GM12892 (cell line): Measurements from ENCODE around the gene RAB31.

Experiments used
- DNase-seq: peaks from one replicate; pipeline ENCODE4 v3.0.0; 2011; ENCODE audit not compliant: insufficient read length
- FAIRE-seq: peaks from 2 replicates; lab custom pipeline; 2011; peaks lifted over from hg19 to GRCh38; lab: Jason Lieb, UNC
- POLR2A ChIP-seq: IDR thresholded peaks from 2 replicates; pipeline ENCODE4 v1.6.1; 2011; ENCODE audit warnings: low read depth, low read length, control low read depth
- POLR2AphosphoS5 ChIP-seq: IDR thresholded peaks from 2 replicates; pipeline ENCODE4 v1.6.1; 2011; ENCODE audit warnings: low read depth, low read length, control low read depth
- TAF1 ChIP-seq: IDR thresholded peaks from 2 replicates; pipeline ENCODE4 v1.6.1; 2011; ENCODE audit warnings: low read depth, mild to moderate bottlenecking, control low read depth, low read length, borderline replicate concordance

RAB31 gene

DNA sequence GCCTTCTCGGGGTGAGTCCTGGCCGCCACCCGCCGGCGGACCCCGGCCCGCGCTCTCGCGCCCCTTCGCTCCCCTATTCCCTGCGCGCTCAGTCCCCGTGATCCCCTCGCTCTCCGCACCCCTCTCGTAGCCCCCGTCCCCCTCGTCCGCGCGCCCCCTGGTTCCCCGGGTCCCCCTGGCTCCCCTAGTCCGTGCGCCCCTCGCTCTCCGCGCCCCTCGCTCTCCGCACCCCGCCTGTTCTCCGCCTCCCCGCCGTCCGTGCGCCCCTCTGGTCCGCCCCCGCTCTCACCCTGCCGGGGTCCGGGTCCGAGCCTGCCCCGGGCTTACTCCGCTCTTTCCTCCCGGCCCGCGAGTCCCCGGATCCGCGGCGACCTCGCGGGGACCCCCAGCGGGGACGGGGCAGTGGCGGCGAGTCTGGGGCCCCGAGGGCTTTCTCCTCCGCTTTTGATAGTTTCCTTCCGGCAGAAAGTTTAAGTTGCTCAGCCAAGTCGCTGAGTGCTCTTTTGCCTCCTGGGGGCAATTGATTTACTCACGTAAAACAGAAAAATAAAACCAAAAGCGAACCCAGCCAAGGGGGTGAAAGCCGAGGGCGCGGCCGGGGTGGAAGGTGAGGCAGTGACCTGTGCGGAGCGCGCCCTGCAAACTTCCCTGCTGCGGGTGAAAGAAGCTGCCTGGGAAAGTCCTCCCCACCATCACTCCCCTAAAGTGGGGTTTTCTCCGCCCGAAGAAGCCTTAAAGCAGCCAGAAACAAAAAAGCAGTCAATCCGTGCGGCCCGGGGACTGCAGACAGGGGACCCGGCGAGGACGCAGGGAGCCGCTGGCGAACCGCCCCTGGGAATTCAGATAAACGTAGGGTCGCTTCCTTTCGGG lies 568 bp downstream of the RAB31 start:
- no peak for TF ChIP-seq TAF1
- no peak for TF ChIP-seq POLR2AphosphoS5
- no peak for TF ChIP-seq POLR2A
- FAIRE-seq (peak; percentile 44), DNase-seq (peak; percentile 33)

- TF ChIP-seq POLR2AphosphoS5 (no peak), POLR2A (no peak), TAF1 (no peak)
- no peak for DNase-seq
- FAIRE-seq = no peak
These were observed 1.3 kb downstream of the RAB31 start for GRCh38 chr18:9709304-9709877.

DNA sequence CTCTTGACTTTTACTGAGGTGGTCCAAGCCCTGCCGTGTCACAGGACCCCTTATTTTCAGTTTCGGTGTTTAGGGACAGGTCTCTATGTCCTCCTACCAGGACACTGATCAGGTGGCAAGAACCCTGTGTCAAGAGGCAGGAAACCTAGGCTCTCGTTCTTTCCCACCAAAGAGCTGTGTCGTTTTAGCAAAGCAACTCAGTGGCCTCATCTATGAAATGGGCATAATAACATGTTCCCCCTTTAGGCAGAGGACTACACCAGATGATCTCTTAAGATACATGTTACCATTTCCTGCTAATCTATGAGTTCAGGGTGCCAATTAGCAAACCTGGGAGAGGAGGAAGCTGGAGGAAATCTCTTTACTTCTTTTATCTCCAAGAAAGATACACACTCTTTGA lies 1.9 kb downstream of the RAB31 start:
- DNase-seq = no peak

DNA sequence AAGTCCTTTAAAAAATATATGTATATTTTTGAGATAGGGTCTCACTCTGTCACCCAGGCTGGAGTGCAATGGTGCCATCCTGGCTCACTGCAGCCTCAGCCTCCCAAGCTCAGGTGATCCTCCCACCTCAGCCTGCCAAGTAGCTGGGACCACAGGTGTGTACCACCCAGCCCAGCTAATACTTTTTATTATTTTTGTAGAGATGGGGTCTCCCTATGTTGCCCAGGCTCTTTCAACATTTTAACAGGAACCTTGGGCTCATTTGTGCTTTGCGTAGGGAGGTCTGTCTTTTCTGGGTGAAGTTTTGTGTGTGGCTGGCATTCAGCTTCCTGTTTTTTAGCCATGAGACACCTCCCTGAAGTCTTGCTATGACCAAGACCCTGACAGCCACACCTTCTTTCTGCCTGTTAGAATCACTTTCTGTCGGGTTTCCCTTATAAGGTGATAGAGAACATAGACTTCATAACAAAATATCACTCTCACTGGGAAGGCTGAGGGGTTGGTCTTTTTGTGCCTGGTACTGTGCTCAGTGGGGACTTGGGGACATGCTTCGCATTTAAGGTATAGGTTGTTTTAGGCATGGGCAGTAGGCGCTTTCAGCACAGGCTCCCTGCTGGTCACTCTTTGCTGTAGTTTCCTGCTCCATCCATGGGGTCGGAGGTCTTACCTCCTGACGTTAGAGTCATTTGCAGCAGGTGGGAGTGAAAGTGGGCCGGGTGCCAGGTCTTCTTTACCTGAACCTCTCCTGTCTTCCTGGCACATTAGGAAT lies 3.4 kb downstream of the RAB31 start:
- TF ChIP-seq POLR2A (peak; percentile 69), POLR2AphosphoS5 (0 out of 2 replicates have a peak, but pooled peaks have one; percentile 32), TAF1 (0 out of 2 replicates have a peak, but pooled peaks have one; percentile 55)
- DNase-seq (peak; percentile 48), FAIRE-seq (no peak)

More for the DNA sequence above, 1.9 kb downstream of the RAB31 start:
- no peak for TF ChIP-seq TAF1
- TF ChIP-seq POLR2AphosphoS5 = no peak
- no peak for FAIRE-seq

DNA sequence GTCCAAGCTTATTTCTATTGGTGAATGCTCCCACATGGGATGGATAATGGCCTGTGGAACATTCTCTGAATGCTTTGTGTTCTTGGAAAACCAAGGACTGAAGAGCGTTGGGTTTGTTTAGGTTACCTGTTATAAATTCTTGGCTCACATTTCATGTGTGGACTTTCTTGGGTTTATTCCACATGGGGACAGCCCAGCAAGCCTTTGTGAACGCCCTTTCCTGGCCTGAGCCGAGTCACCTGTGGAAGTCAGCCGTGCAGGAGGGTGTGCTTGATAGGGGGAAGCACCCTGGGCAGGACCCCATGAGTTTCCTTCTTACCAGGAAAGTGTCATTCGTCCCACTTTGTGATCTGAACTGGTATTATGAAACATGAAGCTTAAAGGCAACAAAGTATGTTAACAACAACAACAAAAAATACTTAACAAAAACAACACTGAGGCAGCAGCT lies 4.1 kb downstream of the RAB31 start:
- DNase-seq (no peak), FAIRE-seq (no peak)
- no peak for TF ChIP-seq POLR2AphosphoS5
- no peak for TF ChIP-seq TAF1
- TF ChIP-seq POLR2A = no peak

DNA sequence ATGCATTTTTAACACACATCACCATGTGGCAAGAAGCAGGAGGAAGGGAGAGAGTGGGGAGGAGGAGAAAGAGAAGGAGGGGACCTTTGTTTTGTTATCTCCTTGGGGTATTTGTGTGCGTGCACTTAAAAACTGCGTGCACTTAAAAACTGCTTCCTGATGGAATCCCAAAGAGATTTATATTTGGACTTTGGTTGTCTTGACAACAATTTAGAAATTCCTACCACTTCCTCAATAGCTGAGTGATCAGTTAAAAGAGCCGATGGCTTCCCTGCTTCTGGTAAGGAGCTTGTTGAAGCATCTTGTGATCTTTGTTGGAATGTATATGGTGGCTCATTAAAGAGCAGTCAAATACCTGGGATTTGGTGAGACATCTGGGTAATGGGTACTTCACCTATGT lies 4.5 kb downstream of the RAB31 start:
- FAIRE-seq (no peak), DNase-seq (no peak)
- TF ChIP-seq POLR2A (no peak), TAF1 (no peak), POLR2AphosphoS5 (no peak)

- TF ChIP-seq POLR2AphosphoS5 = no peak
- no peak for TF ChIP-seq TAF1
- TF ChIP-seq POLR2A = no peak
- no peak for FAIRE-seq
These were observed 6.4 kb downstream of the RAB31 start for GRCh38 chr18:9714266-9715087.

DNA sequence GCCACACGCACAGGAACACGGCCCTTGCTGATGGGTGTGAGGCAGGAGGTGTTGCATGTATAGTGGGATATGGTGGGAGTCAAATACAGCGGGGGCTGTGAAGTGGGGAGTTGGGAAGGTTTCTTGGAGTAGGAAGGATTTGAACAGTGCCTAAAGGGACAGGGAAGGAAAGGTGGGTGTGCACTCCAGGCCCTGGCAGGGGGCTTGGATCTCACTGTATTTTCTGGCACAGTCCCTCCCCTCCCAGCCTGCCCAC lies 6.9 kb downstream of the RAB31 start:
- TF ChIP-seq POLR2AphosphoS5 (no peak), POLR2A (no peak), TAF1 (no peak)
- no peak for FAIRE-seq
- no peak for DNase-seq

More at GRCh38 chr18:9714266-9715087, 6.4 kb downstream of the RAB31 start:
- no peak for DNase-seq

DNA sequence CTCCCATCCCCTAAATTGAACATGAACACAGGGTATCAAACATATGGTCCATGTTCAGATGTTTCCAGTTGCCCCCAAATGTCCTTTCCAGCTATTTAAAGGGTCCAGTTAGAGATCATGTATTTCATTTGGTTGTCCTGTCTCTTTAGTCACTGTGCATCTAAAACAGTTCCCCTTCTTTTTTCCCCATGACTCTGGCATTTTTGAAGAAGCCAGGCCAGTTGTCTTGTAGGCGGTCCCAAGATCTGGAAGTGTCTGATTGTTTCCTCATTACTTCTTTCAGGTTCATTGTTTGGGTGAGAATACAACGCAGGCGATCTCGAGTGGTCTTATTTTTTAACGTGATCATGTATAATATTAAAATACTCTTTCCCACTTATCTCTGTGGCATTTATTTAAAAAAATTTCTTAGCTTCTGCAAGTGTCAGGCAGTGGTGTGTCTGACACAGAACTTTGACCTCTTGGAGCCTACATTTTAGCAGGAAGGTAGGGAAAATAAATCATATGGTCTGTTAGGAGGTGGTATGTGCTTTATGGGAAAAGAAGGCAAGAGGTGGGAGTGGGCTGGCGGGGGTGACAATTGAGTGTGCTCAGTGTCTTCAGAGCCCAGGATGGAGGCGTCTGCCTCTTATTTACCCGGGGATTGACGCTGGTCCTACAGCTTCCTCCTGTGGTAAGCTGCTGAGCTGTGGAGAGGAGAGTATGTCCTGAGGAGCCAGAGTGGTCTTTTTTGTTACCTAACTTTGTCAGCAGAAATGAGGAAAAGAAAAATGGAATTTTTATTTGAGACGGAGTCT lies 8.1 kb downstream of the RAB31 start:
- no peak for FAIRE-seq
- no peak for TF ChIP-seq POLR2AphosphoS5
- no peak for TF ChIP-seq POLR2A
- no peak for TF ChIP-seq TAF1
- DNase-seq = no peak

GRCh38 chr18:9716780-9717563 lies 8.9 kb downstream of the RAB31 start:
- DNase-seq (peak; percentile 28), FAIRE-seq (no peak)
- TF ChIP-seq POLR2AphosphoS5 = no peak
- TF ChIP-seq POLR2A = no peak
- TF ChIP-seq TAF1 = no peak
